ENCODE results near the gene RECQL. TPM values are rescaled to one million over a fixed set of nuclear protein-coding genes. Genes with fewer than 3 reads are reported as not detected.

The RECQL gene, protein sequence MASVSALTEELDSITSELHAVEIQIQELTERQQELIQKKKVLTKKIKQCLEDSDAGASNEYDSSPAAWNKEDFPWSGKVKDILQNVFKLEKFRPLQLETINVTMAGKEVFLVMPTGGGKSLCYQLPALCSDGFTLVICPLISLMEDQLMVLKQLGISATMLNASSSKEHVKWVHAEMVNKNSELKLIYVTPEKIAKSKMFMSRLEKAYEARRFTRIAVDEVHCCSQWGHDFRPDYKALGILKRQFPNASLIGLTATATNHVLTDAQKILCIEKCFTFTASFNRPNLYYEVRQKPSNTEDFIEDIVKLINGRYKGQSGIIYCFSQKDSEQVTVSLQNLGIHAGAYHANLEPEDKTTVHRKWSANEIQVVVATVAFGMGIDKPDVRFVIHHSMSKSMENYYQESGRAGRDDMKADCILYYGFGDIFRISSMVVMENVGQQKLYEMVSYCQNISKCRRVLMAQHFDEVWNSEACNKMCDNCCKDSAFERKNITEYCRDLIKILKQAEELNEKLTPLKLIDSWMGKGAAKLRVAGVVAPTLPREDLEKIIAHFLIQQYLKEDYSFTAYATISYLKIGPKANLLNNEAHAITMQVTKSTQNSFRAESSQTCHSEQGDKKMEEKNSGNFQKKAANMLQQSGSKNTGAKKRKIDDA
- 10 to 100 TPM; 14.0 to 32.5 (median 22.3) TPM for total RNA-seq

DNA sequence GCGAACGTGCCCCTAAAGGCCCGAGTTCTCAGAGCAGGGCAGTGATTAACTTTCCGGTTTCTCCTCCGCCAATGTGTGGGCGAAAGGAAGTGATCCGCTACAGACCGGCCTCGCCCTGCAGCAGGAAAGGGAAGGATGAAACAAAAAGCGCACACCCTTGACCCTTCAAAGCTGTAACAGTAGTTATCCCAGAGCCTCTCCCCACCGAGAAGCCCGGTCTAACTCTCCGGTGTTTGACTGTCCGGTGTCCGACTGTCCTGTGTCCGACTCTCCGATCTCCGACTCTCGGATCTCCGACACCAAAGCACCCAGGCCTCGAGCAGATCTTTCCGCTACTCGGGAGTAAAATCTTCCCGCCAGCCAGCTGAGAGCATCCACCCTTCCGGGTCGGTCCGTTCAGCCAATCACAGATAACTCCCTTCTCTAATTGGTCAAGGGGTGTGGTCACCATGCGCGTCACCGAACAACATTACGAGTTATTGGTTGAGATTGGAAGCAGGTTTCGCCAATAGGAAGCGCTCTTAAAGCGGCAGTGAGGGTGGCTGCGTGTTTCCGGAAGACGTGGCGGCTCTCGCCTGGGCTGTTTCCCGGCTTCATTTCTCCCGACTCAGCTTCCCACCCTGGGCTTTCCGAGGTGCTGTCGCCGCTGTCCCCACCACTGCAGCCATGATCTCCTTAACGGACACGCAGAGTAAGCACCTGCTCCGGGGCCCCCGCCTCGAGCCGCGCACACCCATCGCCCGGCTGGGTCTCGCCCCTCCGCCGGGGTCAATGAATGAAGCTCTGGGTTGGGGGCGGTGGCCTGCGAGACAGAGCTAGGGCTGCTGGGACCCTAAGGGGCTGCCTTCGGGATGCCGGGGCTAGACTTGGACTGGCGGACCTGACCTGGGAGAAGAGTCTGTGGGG is at the start of gene RECQL, which contains the start of gene GOLT1B:
Gene RECQL (minus strand): TSS at position 378 of the 906 bp plus-strand sequence. CDS start 2,065 bp downstream, outside the sequence.
Gene GOLT1B (plus strand): TSS at position 532 of the 906 bp plus-strand sequence. CDS start 135 bp downstream, at position 667.
- H3K4me3 ChIP-seq, result peak within 1 kb of the TSS; percentile 89 to 99 (median 97)
- ATAC-seq (peak; percentile 100), DNase-seq (peak; percentile 94 to 96)
- H3K9me3 ChIP-seq, result no peaks in the 10 kb centered on the region
- intact Hi-C loops (cut with DNase I; ENCODE audit: low total_unique reads), result loop anchor here (1.0 to 2.0 kb wide), 4 partner anchors 64 to 545 kb away; partner anchors contain the start of genes CMAS, LDHB and PYROXD1
- no peaks in the 10 kb centered on the region for H3K27me3 ChIP-seq
- peak within 1 kb of the TSS; percentile 85 to 91 (median 88) for H3K27ac ChIP-seq
- in situ Hi-C loops (cut with MboI; ENCODE audit: low sequenced_read_pairs in 4 of 4), result loop anchor here in 1 of 4 donors (10.0 kb wide), 1 partner anchor 153 kb away; the partner anchor contains the start of gene LDHB
- peaks cover 42 to 45% of the 10 kb centered on the region in 2 donors for H3K4me1 ChIP-seq
- TF ChIP-seq, protein P1, sequence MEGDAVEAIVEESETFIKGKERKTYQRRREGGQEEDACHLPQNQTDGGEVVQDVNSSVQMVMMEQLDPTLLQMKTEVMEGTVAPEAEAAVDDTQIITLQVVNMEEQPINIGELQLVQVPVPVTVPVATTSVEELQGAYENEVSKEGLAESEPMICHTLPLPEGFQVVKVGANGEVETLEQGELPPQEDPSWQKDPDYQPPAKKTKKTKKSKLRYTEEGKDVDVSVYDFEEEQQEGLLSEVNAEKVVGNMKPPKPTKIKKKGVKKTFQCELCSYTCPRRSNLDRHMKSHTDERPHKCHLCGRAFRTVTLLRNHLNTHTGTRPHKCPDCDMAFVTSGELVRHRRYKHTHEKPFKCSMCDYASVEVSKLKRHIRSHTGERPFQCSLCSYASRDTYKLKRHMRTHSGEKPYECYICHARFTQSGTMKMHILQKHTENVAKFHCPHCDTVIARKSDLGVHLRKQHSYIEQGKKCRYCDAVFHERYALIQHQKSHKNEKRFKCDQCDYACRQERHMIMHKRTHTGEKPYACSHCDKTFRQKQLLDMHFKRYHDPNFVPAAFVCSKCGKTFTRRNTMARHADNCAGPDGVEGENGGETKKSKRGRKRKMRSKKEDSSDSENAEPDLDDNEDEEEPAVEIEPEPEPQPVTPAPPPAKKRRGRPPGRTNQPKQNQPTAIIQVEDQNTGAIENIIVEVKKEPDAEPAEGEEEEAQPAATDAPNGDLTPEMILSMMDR (IDR thresholded peaks at IDR 0.05 in 4 of 5, conservative IDR thresholded peaks at IDR 0.05 in 1 of 5), result no peak
- TF ChIP-seq POLR2A (IDR thresholded peaks at IDR 0.05), result peak; percentile 55 to 74
- peaks cover 0 to 24% of the 10 kb centered on the region in 2 donors for H3K36me3 ChIP-seq

DNA sequence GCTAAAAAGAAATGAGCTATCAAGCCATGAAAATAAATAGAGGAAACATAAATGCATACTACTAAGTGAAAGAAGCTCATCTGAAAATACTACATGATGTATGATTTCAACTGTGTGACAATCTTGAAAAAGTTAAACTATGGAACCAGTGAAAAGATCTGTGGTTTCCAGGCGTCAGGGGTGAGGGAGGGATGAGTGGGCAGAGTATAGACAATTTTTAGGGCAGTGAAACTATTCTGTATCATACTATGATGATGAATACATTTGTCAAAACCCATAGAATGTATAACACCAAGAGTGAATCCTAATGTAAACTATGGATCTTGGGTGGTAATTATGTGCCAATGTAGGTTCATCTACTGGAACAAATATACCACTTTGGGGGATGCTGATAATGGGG is 46.0 kb upstream of the RECQL start:
- H3K27me3 ChIP-seq, result no peaks in the 10 kb centered on the region
- no peaks in the 10 kb centered on the region for H3K36me3 ChIP-seq
- H3K27ac ChIP-seq, result no peak overlapping the region
- ATAC-seq (no peak), DNase-seq (no peak)
- no peaks in the 10 kb centered on the region for H3K9me3 ChIP-seq
- in situ Hi-C loops (cut with MboI; ENCODE audit: low sequenced_read_pairs in 4 of 4), result no loop called here
- H3K4me3 ChIP-seq, result no peak overlapping the region
- H3K4me1 ChIP-seq, result peaks cover 6 to 12% of the 10 kb centered on the region in 2 donors
- intact Hi-C loops (cut with DNase I; ENCODE audit: low total_unique reads), result no loop called here
- TF ChIP-seq POLR2A (IDR thresholded peaks at IDR 0.05), result no peak
- TF ChIP-seq, protein P1 (IDR thresholded peaks at IDR 0.05 in 4 of 5, conservative IDR thresholded peaks at IDR 0.05 in 1 of 5), result no peak

DNA sequence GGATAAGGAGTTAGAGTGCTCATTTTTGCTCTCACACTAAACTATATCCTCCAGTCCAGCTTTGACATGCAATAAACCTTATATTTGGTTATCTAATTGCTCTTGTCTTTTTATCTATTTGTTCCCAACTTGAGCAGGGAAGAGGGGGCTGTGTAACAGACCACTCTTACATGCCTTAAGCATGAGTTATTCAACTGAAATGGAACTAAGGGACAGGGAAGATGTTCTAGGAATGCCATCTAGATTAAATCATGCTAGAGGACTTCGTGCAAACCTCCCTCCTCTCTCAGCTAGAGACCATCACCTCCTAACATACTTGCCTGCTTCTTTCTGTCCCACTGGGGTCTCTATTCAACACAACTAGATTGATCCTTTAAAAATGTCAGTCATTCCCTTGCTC is 45.3 kb upstream of the RECQL start:
- H3K4me1 ChIP-seq, result peaks cover 0 to 5% of the 10 kb centered on the region in 2 donors
- H3K4me3 ChIP-seq, result no peak overlapping the region
- H3K36me3 ChIP-seq, result no peaks in the 10 kb centered on the region
- in situ Hi-C loops (cut with MboI; ENCODE audit: low sequenced_read_pairs in 4 of 4) (no loop called here), intact Hi-C loops (cut with DNase I; ENCODE audit: low total_unique reads) (no loop called here)
- H3K27ac ChIP-seq, result no peak overlapping the region
- no peaks in the 10 kb centered on the region for H3K9me3 ChIP-seq
- ATAC-seq (no peak), DNase-seq (no peak)
- TF ChIP-seq, protein P1 (IDR thresholded peaks at IDR 0.05 in 4 of 5, conservative IDR thresholded peaks at IDR 0.05 in 1 of 5), result no peak
- TF ChIP-seq POLR2A (IDR thresholded peaks at IDR 0.05), result no peak
- no peaks in the 10 kb centered on the region for H3K27me3 ChIP-seq

DNA sequence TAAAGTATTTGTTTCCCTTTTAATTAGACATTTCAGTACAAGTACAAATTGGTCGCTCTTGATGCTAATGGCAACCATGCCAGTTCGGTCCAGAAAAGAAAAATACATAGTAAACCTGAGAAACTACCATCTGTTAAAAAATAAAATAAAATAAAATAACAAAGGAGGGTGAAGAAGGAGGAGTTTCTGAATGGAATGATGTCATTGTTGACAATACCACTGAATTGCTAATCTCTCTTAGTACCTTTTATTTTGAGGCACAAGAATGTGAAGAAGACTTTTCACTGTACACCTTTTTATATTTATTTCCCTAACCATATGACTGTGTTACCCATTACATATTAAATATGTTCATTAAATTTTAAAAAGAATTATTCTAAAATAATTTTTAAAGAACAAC is 44.1 kb upstream of the RECQL start:
- no peak for ATAC-seq
- intact Hi-C loops (cut with DNase I; ENCODE audit: low total_unique reads), result no loop called here
- TF ChIP-seq POLR2A (IDR thresholded peaks at IDR 0.05), result no peak
- TF ChIP-seq, protein P1 (IDR thresholded peaks at IDR 0.05 in 4 of 5, conservative IDR thresholded peaks at IDR 0.05 in 1 of 5), result no peak

More for the DNA sequence above, 44.1 kb upstream of the RECQL start:
- Histone ChIP-seq H3K4me1 (no peaks in the 10 kb centered on the region), H3K27ac (no peak overlapping the region), H3K9me3 (no peaks in the 10 kb centered on the region), H3K4me3 (no peak overlapping the region), H3K27me3 (no peaks in the 10 kb centered on the region), H3K36me3 (no peaks in the 10 kb centered on the region)
- DNase-seq, result no peak
- in situ Hi-C loops (cut with MboI; ENCODE audit: low sequenced_read_pairs in 4 of 4), result no loop called here
